ENCODE data around the gene RAD51AP1.

DNA sequence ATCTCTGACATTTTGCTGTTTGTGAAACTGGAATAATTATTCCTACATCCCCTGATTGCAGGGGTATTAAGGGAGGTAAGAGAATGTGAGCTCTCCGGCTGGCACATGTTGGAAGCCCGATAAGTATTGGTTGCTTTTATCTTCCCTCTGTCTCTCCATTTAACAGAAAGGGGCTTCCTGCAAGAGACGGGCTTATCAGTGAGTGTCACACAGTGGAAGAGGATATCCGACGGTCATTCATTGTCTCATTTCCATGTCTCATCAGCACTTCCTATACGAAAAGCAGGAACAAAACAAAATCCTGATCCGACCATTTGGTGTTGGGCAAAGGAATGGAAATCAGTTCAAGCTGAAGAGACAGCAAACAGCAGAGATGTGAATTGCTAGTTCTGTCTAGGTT lies 34.0 kb downstream of the RAD51AP1 start:
- TF ChIP-seq, protein P1, sequence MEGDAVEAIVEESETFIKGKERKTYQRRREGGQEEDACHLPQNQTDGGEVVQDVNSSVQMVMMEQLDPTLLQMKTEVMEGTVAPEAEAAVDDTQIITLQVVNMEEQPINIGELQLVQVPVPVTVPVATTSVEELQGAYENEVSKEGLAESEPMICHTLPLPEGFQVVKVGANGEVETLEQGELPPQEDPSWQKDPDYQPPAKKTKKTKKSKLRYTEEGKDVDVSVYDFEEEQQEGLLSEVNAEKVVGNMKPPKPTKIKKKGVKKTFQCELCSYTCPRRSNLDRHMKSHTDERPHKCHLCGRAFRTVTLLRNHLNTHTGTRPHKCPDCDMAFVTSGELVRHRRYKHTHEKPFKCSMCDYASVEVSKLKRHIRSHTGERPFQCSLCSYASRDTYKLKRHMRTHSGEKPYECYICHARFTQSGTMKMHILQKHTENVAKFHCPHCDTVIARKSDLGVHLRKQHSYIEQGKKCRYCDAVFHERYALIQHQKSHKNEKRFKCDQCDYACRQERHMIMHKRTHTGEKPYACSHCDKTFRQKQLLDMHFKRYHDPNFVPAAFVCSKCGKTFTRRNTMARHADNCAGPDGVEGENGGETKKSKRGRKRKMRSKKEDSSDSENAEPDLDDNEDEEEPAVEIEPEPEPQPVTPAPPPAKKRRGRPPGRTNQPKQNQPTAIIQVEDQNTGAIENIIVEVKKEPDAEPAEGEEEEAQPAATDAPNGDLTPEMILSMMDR (IDR thresholded peaks at IDR 0.05; ENCODE audit: low read depth, low read length) = no peak
- TF ChIP-seq EZH2phosphoT487 (IDR thresholded peaks at IDR 0.05; ENCODE audit: low read depth) = no peak
